K562 (cell line): ENCODE results near the gene PLAC9. TPM values are rescaled to one million over a fixed set of nuclear protein-coding genes. Genes with fewer than 3 reads are reported as not detected.

Source experiments
- HDAC8 ChIP-seq: fragments of 450-650 bp; IDR thresholded peaks from 2 replicates; pipeline ENCODE4 v1.6.1; 2016; ENCODE audit warnings: mild to moderate bottlenecking, missing genetic modification characterization, moderate library complexity, missing compliant biosample characterization
- POLR2AphosphoS2 ChIP-seq: IDR thresholded peaks from 2 replicates; pipeline ENCODE4 v1.6.1; 2012; ENCODE audit warnings: low read length, improper control_type of control experiment
- RFX7 ChIP-seq: fragments of 250-450 bp; sonication (Bioruptor Pico); IDR thresholded peaks from 2 replicates; pipeline ENCODE4 v1.5.1; 2021; ENCODE audit warnings: mild to moderate bottlenecking
- THAP7 ChIP-seq: fragments of 250-450 bp; sonication (Bioruptor Pico); IDR thresholded peaks from 2 replicates; pipeline ENCODE4 v1.5.0; 2021
- TSHZ1 ChIP-seq: fragments of 250-450 bp; sonication (Bioruptor Pico); IDR thresholded peaks from 2 replicates; pipeline ENCODE4 v1.4.0; 2020; ENCODE audit warnings: mild to moderate bottlenecking, moderate library complexity
- ZBTB11 ChIP-seq, 3 experiments: fragments of 200-800 bp in 1 of 3; fragments of 250-450 bp in 1 of 3; fragments of 450-650 bp in 1 of 3; sonication (Bioruptor Pico) in 1 of 3; sonication (Bioruptor generic) in 1 of 3; formaldehyde crosslinking in 1 of 3; IDR thresholded peaks; 2 replicates each; pipeline versions ENCODE4 v1.6.1 to v1.8.0; 2016 to 2022; ENCODE audit warnings: mild to moderate bottlenecking in 2 of 3, missing genetic modification characterization in 2 of 3, missing compliant biosample characterization in 1 of 3, moderate library complexity in 1 of 3
- ZNF589 ChIP-seq: fragments of 200-800 bp; sonication (Bioruptor generic); IDR thresholded peaks from 2 replicates; pipeline ENCODE4 v1.6.1; 2016; ENCODE audit warnings: low read depth, missing genetic modification characterization, missing compliant biosample characterization
- polyA plus RNA-seq, 8 experiments: library from polyadenylated mRNA; depleted of rRNA in 4 of 8; stranded (reverse) in 5 of 8; unstranded in 3 of 8; fragments of >200 nt; fragmentation: Nextera tagmentation in 2 of 8; fragmentation: Illumina TruSeq in 1 of 8; extraction: Ambion mirVana in 2 of 8; extraction: Trizol in 1 of 8; gene quantifications; 2 replicates each; pipeline versions ENCODE4 v1.2.1 to v1.2.3, GENCODE V29; 2011 to 2014; ENCODE audit warnings: inconsistent platforms in 1 of 8, missing spikeins in 1 of 8
- total RNA-seq, 7 experiments: library from RNA; depleted of rRNA in 6 of 7; stranded (reverse); fragments of >200 nt in 6 of 7; fragmentation: Illumina TruSeq in 2 of 7; extraction: Trizol in 2 of 7; gene quantifications; 2 replicates each; pipeline versions ENCODE4 v1.2.1 to v1.2.3, GENCODE V29; 2011 to 2021; ENCODE audit warnings: low replicate concordance in 1 of 7

PLAC9 gene
- total and polyA plus RNA-seq, 9 of the 15 experiments (the other 6 are each of a cell fraction or from before 2014, with no cell fraction given): not detected

GRCh38 chr10:80126876-80127275 is 5.7 kb upstream of the PLAC9 start (continued):
- TF ChIP-seq TSHZ1 (CRISPR knock-in tag): no peak
- no peak for TF ChIP-seq ZNF589
- no peak for TF ChIP-seq POLR2AphosphoS2
- no peak for TF ChIP-seq ZBTB11 (CRISPR knock-in tag; IDR thresholded peaks at IDR 0.05)
- no peak for TF ChIP-seq THAP7 (CRISPR knock-in tag)
- no peak for TF ChIP-seq HDAC8 (tag)
- no peak for TF ChIP-seq RFX7 (CRISPR knock-in tag)
